Amniotic epithelial cell (primary cell): ENCODE data around the gene IGFALS.

ENCODE experiments used
- DNase-seq: peaks from one replicate; pipeline ENCODE4 v3.0.0-alpha.2; 2010; ENCODE audit warnings: low read depth

The IGFALS gene

DNA sequence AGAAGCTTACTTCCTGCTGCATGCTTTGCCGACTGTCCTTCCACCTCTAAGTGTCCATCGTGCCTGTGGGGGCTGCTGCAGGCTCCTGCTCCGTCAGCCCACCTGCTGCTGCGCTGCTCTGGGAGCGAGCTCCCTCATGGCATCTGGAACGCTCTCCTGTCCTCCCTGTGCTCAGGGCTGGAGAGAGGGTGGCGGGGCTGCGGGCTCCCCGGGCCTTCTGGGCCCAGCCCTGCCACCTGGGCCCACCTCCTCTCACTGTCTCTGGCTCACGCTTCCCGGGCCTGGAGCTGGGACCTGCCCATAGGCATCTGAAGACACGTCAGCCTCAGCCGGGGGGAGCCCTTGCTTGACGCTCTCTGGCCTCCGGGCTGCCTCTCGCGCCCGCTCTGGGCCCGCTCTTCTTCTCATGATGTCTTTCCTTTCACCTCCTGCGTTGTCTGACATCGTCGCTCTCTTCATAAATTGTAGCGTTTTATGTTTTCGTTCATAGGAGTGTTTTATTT is 49.1 kb downstream of the IGFALS start:
- no peak for DNase-seq

DNA sequence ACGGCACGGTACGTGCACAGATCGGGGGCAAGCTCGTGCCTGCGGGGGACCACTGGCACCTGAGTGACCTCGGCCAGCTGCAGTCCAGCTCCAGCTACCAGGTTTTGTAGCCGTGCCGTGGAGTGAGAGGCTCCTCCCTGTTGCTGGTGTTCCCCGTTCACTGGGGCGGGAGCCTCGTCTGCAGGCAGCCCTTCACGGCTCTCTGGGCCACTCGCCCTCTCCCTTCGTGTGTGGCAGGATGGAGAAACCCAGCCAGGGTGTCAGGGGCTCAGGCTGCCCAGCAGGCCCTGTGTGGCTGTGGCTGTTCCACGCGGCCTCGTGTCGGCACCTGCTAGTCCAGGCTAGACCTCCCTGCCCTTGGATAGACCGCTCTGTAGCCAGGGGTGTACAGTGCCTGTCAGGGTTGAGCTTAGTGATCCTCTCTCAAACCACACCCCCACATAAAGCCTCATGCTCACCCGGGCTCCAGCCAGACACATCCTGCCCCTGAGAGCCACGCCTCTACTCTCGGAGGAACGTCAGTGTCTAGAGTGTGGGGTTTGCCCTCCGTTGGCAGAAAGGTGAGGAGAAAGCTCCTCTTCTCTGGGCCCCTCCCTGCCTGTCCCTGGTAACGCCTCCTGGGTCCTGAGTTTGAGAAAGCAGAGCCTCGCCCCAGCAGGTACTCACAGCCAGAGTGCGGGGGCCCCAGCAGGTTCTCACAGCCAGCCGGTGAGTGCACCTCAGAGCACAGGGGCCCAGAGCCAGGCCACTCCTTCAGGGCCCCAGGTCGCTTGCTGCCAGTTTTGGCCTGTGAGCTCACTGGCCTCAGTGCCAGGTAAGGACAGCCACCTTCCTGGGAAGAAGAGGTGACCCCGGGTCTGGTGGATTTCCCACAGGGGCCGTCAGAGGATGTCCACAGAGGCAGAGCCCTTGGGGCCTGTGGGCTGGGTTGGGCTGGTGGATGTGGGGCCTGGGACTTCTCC is 49.8 kb downstream of the IGFALS start:
- DNase-seq: no peak

DNA sequence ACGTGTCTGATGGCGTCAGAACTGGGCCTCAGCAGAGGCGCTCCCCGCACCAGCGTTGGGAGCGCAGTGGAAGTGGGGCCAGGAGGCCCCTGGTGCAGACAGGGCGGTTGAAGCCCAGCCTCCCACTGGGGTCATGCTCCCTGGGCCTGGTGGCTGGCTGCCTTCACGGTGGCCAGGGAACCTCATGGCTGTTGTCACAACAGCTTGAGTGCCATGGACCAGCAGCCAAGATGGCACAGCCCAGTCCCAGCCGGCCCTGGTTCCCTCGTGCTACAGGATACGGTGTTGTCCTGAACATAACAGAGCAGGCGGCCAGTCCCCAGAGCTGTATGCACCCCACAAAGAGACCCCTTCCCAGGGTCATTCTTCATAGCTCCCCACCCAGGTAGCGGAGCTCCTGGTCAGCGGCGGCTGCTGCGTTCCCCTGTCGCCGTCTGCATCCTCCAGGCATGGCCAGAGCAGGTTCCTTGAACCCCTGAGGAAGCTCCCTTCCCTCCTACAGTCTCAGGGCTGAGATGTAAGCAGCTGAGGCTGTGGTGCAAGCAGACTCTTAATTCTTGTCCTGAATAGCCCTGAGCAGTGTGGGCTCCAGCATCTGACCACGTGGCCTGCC is 51.8 kb downstream of the IGFALS start:
- no peak for DNase-seq

DNA sequence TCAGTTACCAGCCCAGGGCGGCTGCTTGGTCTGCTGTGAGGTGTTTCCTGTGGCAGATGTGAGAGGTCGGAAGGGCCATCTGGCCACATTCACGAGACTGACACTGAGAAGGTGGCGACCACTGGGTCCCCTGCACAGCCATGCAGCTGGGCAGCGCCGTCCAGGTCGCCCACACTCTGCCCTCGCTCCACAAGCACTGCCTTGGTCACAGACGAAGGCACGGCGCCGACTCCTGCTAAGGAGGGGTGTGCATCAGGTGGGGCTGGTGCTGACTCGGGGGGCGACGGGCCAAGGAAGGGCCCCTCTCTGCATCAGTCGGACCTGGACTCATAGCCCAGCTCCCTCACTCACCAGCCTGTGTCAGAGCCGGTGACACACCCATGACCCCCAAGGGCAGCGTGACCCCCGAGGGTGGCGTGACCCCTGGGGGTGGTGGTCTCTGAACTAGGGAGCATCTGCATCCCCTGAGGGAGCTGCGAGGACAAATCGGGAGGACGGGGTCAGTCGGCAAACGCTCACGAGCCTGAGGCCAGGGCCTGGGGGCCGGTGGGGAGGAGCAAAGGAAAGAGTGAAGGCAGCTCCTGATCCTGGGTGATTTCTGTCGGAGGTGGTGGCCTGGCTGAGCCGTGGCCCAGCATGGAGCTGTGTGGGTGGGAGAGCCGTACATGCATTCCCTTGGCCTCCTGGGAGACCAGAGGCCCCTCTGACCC is 52.6 kb downstream of the IGFALS start:
- DNase-seq: no peak
